Ishikawa (cell line): ENCODE results near the gene RPL18.

Experiments used
- CEBPB ChIP-seq: IDR thresholded peaks from 2 replicates; pipeline ENCODE4 v1.6.1; 2012
- CREB1 ChIP-seq: IDR thresholded peaks from 2 replicates; pipeline ENCODE4 v1.6.1; 2012; ENCODE audit warnings: low read depth
- EGR1 ChIP-seq: IDR thresholded peaks from 2 replicates; pipeline ENCODE4 v1.6.1; 2012
- EP300 ChIP-seq: IDR thresholded peaks from 2 replicates; pipeline ENCODE4 v1.6.1; 2012; ENCODE audit warnings: borderline replicate concordance
- FOXM1 ChIP-seq: IDR thresholded peaks from 2 replicates; pipeline ENCODE4 v1.6.1; 2012; ENCODE audit warnings: low read depth, borderline replicate concordance
- NFIC ChIP-seq: IDR thresholded peaks from 2 replicates; pipeline ENCODE4 v1.6.1; 2012
- RAD21 ChIP-seq: IDR thresholded peaks from 2 replicates; pipeline ENCODE4 v1.6.1; 2012; ENCODE audit warnings: low read depth
- REST ChIP-seq: IDR thresholded peaks from 2 replicates; pipeline ENCODE4 v1.6.1; 2012; ENCODE audit warnings: low read depth, mild to moderate bottlenecking
- TAF1 ChIP-seq: IDR thresholded peaks from 2 replicates; pipeline ENCODE4 v1.6.1; 2012; ENCODE audit warnings: low read depth, mild to moderate bottlenecking
- TCF12 ChIP-seq: IDR thresholded peaks from 2 replicates; pipeline ENCODE4 v1.6.1; 2012; ENCODE audit warnings: low read depth
- TEAD4 ChIP-seq: IDR thresholded peaks from 2 replicates; pipeline ENCODE4 v1.6.1; 2012
- YY1 ChIP-seq: IDR thresholded peaks from 2 replicates; pipeline ENCODE4 v1.6.1; 2012; ENCODE audit warnings: low read depth
- ZBTB7A ChIP-seq: IDR thresholded peaks from 2 replicates; pipeline ENCODE4 v1.6.1; 2012; ENCODE audit warnings: low read depth
- TF ChIP-seq, protein P1 (sequence below): IDR thresholded peaks from 2 replicates; pipeline ENCODE4 v1.6.1; 2012
- TF ChIP-seq, protein P2 (sequence below): IDR thresholded peaks from 2 replicates; pipeline ENCODE4 v1.6.1; 2012

RPL18 gene

GRCh38 chr19:48634424-48635262, 15.7 kb upstream of the RPL18 start:
- peak; percentile 68 for TF ChIP-seq TCF12
- no peak for TF ChIP-seq REST
- TF ChIP-seq RAD21: no peak
- TF ChIP-seq ZBTB7A: no peak
- peak; percentile 15; the same call in 1 of the 2 replicates for TF ChIP-seq EGR1
- TF ChIP-seq YY1: no peak; the same call in 1 of the 2 replicates
- TF ChIP-seq CEBPB: no peak
- TF ChIP-seq EP300: peak; percentile 38; the same call in 1 of the 2 replicates
- 0 out of 2 replicates have a peak, but pooled peaks have one; percentile 21 for TF ChIP-seq TAF1
- no peak for TF ChIP-seq FOXM1
- peak; percentile 90 for TF ChIP-seq TEAD4
- TF ChIP-seq, protein P1, sequence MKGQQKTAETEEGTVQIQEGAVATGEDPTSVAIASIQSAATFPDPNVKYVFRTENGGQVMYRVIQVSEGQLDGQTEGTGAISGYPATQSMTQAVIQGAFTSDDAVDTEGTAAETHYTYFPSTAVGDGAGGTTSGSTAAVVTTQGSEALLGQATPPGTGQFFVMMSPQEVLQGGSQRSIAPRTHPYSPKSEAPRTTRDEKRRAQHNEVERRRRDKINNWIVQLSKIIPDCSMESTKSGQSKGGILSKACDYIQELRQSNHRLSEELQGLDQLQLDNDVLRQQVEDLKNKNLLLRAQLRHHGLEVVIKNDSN: peak; percentile 97
- no peak for TF ChIP-seq NFIC
- no peak for TF ChIP-seq CREB1
- TF ChIP-seq, protein P2, sequence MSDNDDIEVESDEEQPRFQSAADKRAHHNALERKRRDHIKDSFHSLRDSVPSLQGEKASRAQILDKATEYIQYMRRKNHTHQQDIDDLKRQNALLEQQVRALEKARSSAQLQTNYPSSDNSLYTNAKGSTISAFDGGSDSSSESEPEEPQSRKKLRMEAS: peak; percentile 97

GRCh38 chr19:48634036-48634342, 15.0 kb upstream of the RPL18 start:
- TF ChIP-seq, protein P1: no peak
- no peak for TF ChIP-seq EGR1
- TF ChIP-seq EP300: no peak
- no peak for TF ChIP-seq RAD21
- TF ChIP-seq, protein P2: no peak
- no peak for TF ChIP-seq CREB1
- no peak for TF ChIP-seq TAF1
- TF ChIP-seq FOXM1: no peak
- no peak for TF ChIP-seq CEBPB
- TF ChIP-seq ZBTB7A: no peak
- TF ChIP-seq REST: no peak
- no peak for TF ChIP-seq YY1
- TF ChIP-seq NFIC: no peak
- TF ChIP-seq TCF12: no peak
- no peak for TF ChIP-seq TEAD4

DNA sequence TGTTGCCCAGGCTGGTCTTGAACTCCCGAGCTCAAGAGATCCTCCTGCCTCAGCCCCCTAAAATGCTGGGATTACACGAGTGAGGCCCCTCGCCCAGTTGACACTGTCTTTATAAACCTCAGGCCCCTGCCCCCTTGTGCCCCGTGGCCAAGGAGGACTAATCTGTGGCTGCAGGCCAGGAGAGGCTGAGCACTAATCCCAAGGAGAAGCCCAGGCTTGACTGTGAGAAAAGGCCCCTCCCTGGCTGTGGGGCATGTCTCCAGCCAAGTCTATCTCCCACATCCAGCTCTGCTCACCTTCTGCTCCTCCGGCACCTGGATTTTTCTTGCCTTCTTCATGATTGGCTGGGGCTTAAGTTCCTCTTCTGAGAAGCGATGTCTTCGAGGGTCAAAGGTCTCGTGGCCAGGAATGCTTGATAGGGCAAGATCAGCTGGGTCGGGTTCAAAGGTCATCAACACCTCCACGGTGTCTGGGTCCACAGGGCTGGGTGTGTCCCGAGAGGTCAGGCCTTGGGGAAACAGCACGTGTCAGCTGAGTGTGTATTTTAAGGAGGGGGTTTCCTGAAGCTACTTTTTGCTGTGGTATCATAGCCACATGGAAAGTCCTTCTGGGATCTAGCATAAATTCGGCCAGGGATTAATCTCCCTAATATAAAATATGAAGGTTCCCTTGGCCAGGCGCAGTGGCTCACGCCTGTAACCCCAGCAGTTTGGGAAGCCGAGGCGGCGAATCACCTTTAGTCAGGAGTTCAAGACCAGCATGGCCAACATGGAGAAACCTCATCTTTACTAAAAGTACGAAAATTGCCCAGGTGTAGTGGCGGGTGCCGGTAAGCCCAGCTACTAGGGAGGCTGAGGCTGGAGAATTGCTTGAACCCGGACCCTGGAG, 14.4 kb upstream of the RPL18 start:
- TF ChIP-seq NFIC: no peak
- no peak for TF ChIP-seq RAD21
- no peak for TF ChIP-seq REST
- no peak for TF ChIP-seq TAF1
- TF ChIP-seq ZBTB7A: no peak
- TF ChIP-seq CEBPB: no peak
- no peak for TF ChIP-seq EP300
- no peak for TF ChIP-seq TCF12
- TF ChIP-seq, protein P2: no peak
- TF ChIP-seq CREB1: no peak
- TF ChIP-seq FOXM1: no peak
- TF ChIP-seq TEAD4: no peak
